ENCODE measurements around the gene ATP1A3. TPM values are rescaled to one million over a fixed set of nuclear protein-coding genes. Genes with fewer than 3 reads are reported as not detected.

ATP1A3 gene
- total and polyA plus RNA-seq, 2 donors (not counting 1 experiment from before 2014, with no cell fraction given), result 1.2 to 3.8 TPM

DNA sequence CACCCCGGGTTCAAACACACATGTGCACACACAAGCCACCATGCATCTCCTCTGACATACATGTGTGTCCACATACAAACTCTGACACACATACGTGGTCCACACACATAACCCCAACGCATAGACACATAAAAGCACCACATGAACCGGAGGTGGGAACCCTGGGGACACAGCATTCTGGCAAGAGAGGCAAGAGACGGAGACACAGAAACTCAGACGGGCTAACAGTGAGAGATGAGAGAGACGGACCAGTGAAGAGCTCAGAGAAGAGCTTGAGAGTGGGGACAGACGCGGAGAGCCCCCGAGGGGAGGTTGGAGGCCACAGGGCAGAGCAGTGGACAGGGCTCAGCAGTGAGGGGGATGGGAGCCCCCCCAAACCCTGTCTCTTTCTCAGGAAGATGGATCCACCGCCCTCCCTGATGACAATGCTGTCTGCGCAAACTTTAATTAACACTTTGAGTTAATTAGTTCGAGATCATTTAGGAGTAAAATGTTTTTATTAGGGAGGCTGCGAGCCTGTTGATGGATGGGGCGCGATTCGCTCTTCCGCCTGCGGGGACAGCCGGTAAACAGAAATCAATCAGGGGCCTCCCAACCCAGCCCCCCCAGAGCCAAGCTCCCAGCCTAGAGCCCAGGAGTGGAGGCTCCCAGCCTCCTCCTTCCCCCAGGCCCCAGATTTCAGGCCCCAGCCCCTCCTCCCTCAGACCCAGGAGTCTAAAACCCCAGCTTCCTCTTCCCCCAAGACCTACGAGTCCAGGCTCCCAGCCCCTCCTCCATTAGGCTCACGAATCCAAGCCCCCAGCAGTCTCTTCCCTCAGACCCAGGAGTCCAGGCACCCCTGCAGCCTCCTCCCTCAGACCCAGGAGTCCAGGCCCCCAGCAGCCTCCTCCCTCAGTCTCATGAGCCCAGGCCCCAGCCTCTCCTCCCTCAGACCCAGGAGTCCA, 56.2 kb downstream of the ATP1A3 start:
- ChIA-PET CTCF (interaction anchor here (1.1 to 2.3 kb wide), 8 partner anchors 8 to 78 kb away, joined by 3 to 24 read pairs (median 6); partner anchors contain the start of gene RPS19), POLR2A (interaction anchor here (0.6 to 1.9 kb wide), 6 partner anchors 8 to 78 kb away, joined by 3 to 14 read pairs (median 8); partner anchors contain the start of gene ARHGEF1)
- H3K4me3 ChIP-seq (ENCODE audit: control extremely low read depth in 1 of 5, extremely low read depth in 1 of 5, insufficient read depth in 1 of 5, low read depth in 2 of 5, low read length in 4 of 5), result no peak overlapping the region
- Mint-ChIP-seq H3K4me1 (peaks cover 54% of the 10 kb centered on the region), H3K9me3 (ENCODE audit: insufficient read depth) (no peaks in the 10 kb centered on the region), H3K4me3 (peak overlapping the region; percentile 23), H3K27ac (peak overlapping the region; percentile 83), H3K27me3 (no peaks in the 10 kb centered on the region)
- H3K27ac ChIP-seq (ENCODE audit: low read length in 2 of 2), result peak overlapping the region in 1 of 2 donors; percentile 13
- H2AFZ ChIP-seq (ENCODE audit: insufficient read depth, low read depth, low read length, poor library complexity, severe bottlenecking), result no peak overlapping the region
- TF ChIP-seq EZH2 (IDR thresholded peaks at IDR 0.05; ENCODE audit: borderline replicate concordance, insufficient read depth, low read depth, low read length, poor library complexity, severe bottlenecking), result no peak
- TF ChIP-seq, protein P1, sequence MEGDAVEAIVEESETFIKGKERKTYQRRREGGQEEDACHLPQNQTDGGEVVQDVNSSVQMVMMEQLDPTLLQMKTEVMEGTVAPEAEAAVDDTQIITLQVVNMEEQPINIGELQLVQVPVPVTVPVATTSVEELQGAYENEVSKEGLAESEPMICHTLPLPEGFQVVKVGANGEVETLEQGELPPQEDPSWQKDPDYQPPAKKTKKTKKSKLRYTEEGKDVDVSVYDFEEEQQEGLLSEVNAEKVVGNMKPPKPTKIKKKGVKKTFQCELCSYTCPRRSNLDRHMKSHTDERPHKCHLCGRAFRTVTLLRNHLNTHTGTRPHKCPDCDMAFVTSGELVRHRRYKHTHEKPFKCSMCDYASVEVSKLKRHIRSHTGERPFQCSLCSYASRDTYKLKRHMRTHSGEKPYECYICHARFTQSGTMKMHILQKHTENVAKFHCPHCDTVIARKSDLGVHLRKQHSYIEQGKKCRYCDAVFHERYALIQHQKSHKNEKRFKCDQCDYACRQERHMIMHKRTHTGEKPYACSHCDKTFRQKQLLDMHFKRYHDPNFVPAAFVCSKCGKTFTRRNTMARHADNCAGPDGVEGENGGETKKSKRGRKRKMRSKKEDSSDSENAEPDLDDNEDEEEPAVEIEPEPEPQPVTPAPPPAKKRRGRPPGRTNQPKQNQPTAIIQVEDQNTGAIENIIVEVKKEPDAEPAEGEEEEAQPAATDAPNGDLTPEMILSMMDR (IDR thresholded peaks at IDR 0.05), result no peak
- H4K20me1 ChIP-seq (ENCODE audit: control insufficient read depth, insufficient read depth, low read length, poor library complexity, severe bottlenecking), result no peaks in the 10 kb centered on the region
- H3K4me1 ChIP-seq (ENCODE audit: control insufficient read depth in 2 of 2, insufficient read depth in 2 of 2, low read length in 2 of 2), result peaks cover 40 to 68% of the 10 kb centered on the region in 2 donors
- intact Hi-C loops (cut with micrococcal nuclease), result no loop called here
- H3K9me3 ChIP-seq (ENCODE audit: control extremely low read depth in 1 of 3, control insufficient read depth in 2 of 3, insufficient read depth in 1 of 3, low read length in 2 of 3), result no peaks in the 10 kb centered on the region
- H3K79me2 ChIP-seq (ENCODE audit: control insufficient read depth, insufficient read depth, low read length), result peaks cover 11% of the 10 kb centered on the region
- DNase-seq (no peak), ATAC-seq (ENCODE audit: low read depth) (no peak)
- no peak overlapping the region for H3K4me2 ChIP-seq (replicated peaks; ENCODE audit: low read depth, low read length, poor library complexity, severe bottlenecking)
- H3K9ac ChIP-seq (ENCODE audit: low read length), result no peak overlapping the region
- no peaks in the 10 kb centered on the region for H3K27me3 ChIP-seq (replicated peaks in 1 of 4; ENCODE audit: control extremely low read depth in 1 of 4, control insufficient read depth in 3 of 4, insufficient read depth in 4 of 4, low read length in 3 of 4)
- 56% methylated on average over 12 of the region's 22 CpGs for WGBS (ENCODE audit: insufficient coverage)
- H3K36me3 ChIP-seq (replicated peaks in 1 of 2; ENCODE audit: control extremely low read depth in 1 of 2, control insufficient read depth in 1 of 2, extremely low read depth in 1 of 2, insufficient read depth in 2 of 2, low read length in 1 of 2), result no peaks in the 10 kb centered on the region

All from B cell (primary cell).